ENCODE measurements around the gene ATG2B. TPM values are rescaled to one million over a fixed set of nuclear protein-coding genes. Genes with fewer than 3 reads are reported as not detected.

The ATG2B gene
- total RNA-seq, 2 donors from 2014 or later: 29.1 to 47.4 TPM

GRCh38 chr14:96271421-96271762 lies 91.7 kb downstream of the ATG2B start:
- Histone ChIP-seq H3K27me3 (replicated peaks; ENCODE audit: insufficient read depth) (no peaks in the 10 kb centered on the region), H3K27ac (no peak overlapping the region), H3K9me3 (no peaks in the 10 kb centered on the region), H3K4me3 (no peak overlapping the region), H3K4me1 (ENCODE audit: control insufficient read depth in 1 of 2, low read depth in 2 of 2) (no peaks in the 10 kb centered on the region), H3K36me3 (no peaks in the 10 kb centered on the region)
- DNase-seq (ENCODE audit: low spot score) (no peak), ATAC-seq (ENCODE audit: insufficient number of reproducible peaks, low FRiP score, low read depth) (no peak)
- TF ChIP-seq CTCF (IDR thresholded peaks at IDR 0.05): no peak

GRCh38 chr14:96270565-96271420 lies 92.3 kb downstream of the ATG2B start:
- H3K27me3 ChIP-seq (replicated peaks; ENCODE audit: insufficient read depth): no peaks in the 10 kb centered on the region
- H3K27ac ChIP-seq: no peak overlapping the region
- no peak overlapping the region for H3K4me3 ChIP-seq
- no peaks in the 10 kb centered on the region for H3K4me1 ChIP-seq (ENCODE audit: control insufficient read depth in 1 of 2, low read depth in 2 of 2)
- TF ChIP-seq CTCF (IDR thresholded peaks at IDR 0.05): no peak
- ATAC-seq (ENCODE audit: insufficient number of reproducible peaks, low FRiP score, low read depth): no peak
- H3K9me3 ChIP-seq: no peaks in the 10 kb centered on the region
- DNase-seq (ENCODE audit: low spot score): no peak
- H3K36me3 ChIP-seq: no peaks in the 10 kb centered on the region

- no peak for DNase-seq (ENCODE audit: low spot score)
- no peak for ATAC-seq (ENCODE audit: insufficient number of reproducible peaks, low FRiP score, low read depth)
- H3K27ac ChIP-seq: no peak overlapping the region
Measured at GRCh38 chr14:96269359-96269710, 93.8 kb downstream of the ATG2B start.

GRCh38 chr14:96268431-96269358 lies 94.4 kb downstream of the ATG2B start:
- no peak for TF ChIP-seq CTCF (IDR thresholded peaks at IDR 0.05)
- DNase-seq (ENCODE audit: low spot score): no peak
- H3K9me3 ChIP-seq: no peaks in the 10 kb centered on the region
- H3K4me3 ChIP-seq: no peak overlapping the region
- H3K36me3 ChIP-seq: no peaks in the 10 kb centered on the region
- no peak for ATAC-seq (ENCODE audit: insufficient number of reproducible peaks, low FRiP score, low read depth)
- H3K4me1 ChIP-seq (ENCODE audit: control insufficient read depth in 1 of 2, low read depth in 2 of 2): no peaks in the 10 kb centered on the region
- H3K27ac ChIP-seq: no peak overlapping the region
- H3K27me3 ChIP-seq (replicated peaks; ENCODE audit: insufficient read depth): no peaks in the 10 kb centered on the region

More at GRCh38 chr14:96269359-96269710, 93.8 kb downstream of the ATG2B start:
- no peak overlapping the region for H3K4me3 ChIP-seq
- H3K27me3 ChIP-seq (replicated peaks; ENCODE audit: insufficient read depth): no peaks in the 10 kb centered on the region
- H3K9me3 ChIP-seq: no peaks in the 10 kb centered on the region
- no peak for TF ChIP-seq CTCF (IDR thresholded peaks at IDR 0.05)
- H3K36me3 ChIP-seq: no peaks in the 10 kb centered on the region
- no peaks in the 10 kb centered on the region for H3K4me1 ChIP-seq (ENCODE audit: control insufficient read depth in 1 of 2, low read depth in 2 of 2)

- TF ChIP-seq CTCF (IDR thresholded peaks at IDR 0.05): no peak
- Histone ChIP-seq H3K27me3 (replicated peaks; ENCODE audit: insufficient read depth) (no peaks in the 10 kb centered on the region), H3K4me1 (ENCODE audit: control insufficient read depth in 1 of 2, low read depth in 2 of 2) (no peaks in the 10 kb centered on the region), H3K36me3 (no peaks in the 10 kb centered on the region), H3K4me3 (no peak overlapping the region), H3K9me3 (no peaks in the 10 kb centered on the region), H3K27ac (no peak overlapping the region)
- ATAC-seq (ENCODE audit: insufficient number of reproducible peaks, low FRiP score, low read depth) (no peak), DNase-seq (ENCODE audit: low spot score) (no peak)
Measured at GRCh38 chr14:96267916-96268315, 95.2 kb downstream of the ATG2B start.

Measured in thoracic aorta (tissue), 2 donors.